Activated T-helper 1 cell treated with anti-CD3 and anti-CD28 coated beads, Interleukin-12 subunit alpha, Interleukin-12 subunit beta, Interleukin-2, Interleukin-4 antibody, amounts not matched to agents 30 ng/mL and 10 ng/mL and 1 ng/mL, durations not matched to agents 14 hours and 24 hours and 36 hours (primary cell): ENCODE data around the gene ZNF597. TPM values are rescaled to one million over a fixed set of nuclear protein-coding genes. Genes with fewer than 3 reads are reported as not detected.

Source experiments
- DNase-seq: peaks from one replicate; pipeline ENCODE4 v3.0.0; 2021; ENCODE audit warnings: low spot score
- H3K27ac Mint-ChIP-seq: one replicate; pipeline ENCODE4 v1.8.0; 2021; ENCODE audit warnings: mild to moderate bottlenecking, mixed read lengths
- H3K27me3 Mint-ChIP-seq: one replicate; pipeline ENCODE4 v1.8.0; 2022; ENCODE audit warnings: mild to moderate bottlenecking, moderate library complexity, mixed read lengths; ENCODE audit not compliant: insufficient read depth
- H3K36me3 Mint-ChIP-seq: one replicate; pipeline ENCODE4 v1.8.0; 2021; ENCODE audit warnings: low read depth, mixed read lengths
- H3K4me1 Mint-ChIP-seq: one replicate; pipeline ENCODE4 v1.8.0; 2021; ENCODE audit warnings: low read depth, mixed read lengths
- H3K4me3 Mint-ChIP-seq: one replicate; pipeline ENCODE4 v1.8.0; 2021; ENCODE audit warnings: mild to moderate bottlenecking, moderate library complexity, mixed read lengths
- H3K9me3 Mint-ChIP-seq: one replicate; pipeline ENCODE4 v1.8.0; 2021; ENCODE audit warnings: mixed read lengths
- intact Hi-C: fragments of 100-400 bp; cut with micrococcal nuclease; formaldehyde crosslinking; loops from one replicate; pipeline ENCODE4 v1.15.1; 2024
- total RNA-seq: library from RNA; stranded (reverse); gene quantifications from 2 replicates; pipeline ENCODE4 v1.2.3, GENCODE V29; 2022

ZNF597 gene, protein sequence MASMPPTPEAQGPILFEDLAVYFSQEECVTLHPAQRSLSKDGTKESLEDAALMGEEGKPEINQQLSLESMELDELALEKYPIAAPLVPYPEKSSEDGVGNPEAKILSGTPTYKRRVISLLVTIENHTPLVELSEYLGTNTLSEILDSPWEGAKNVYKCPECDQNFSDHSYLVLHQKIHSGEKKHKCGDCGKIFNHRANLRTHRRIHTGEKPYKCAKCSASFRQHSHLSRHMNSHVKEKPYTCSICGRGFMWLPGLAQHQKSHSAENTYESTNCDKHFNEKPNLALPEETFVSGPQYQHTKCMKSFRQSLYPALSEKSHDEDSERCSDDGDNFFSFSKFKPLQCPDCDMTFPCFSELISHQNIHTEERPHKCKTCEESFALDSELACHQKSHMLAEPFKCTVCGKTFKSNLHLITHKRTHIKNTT
- total RNA-seq: 2.6 TPM in 2 replicates

DNA sequence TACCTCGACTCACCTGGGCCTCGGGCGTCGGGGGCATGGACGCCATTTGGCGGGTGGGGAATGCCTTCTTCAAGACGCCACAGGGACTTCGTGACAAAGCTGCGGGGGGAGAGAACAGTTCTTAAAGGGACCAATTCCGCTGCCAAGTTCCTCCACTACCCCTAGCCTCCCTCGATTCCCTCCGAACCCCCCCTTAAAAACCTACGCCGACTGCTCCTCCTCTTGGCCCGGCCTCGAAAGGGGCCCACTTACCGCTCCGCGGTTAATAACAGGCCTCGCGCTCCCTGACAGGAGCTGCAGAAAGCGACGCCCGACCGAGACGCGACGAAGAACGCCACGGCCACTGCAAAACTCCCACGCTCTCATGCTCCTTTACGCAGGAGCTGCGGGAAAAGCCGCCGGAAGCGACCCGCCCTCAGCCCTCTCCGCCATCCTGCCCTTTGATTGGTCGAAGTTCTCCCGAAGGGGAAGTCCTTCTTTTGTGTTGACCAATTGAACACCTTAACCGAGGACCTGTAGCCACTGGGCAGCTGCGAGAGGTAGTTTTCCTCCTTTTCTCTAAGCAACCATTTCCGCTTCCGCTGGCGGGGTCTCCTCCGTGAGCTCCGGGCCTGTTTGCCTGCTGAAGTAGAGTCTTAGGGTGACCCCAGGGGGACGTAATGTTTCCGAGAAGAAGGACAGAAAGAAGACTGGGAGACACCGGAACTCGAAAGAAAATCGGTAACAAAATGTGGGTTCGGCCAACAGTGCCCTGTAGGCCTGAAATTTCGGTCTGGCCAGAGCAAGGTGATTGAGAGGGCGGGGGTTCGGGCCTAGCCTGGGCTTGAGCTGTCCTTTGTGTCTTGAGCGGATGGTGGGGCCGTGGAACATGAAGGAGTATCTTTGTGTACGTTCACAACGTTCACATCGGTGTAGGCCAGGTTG lies at the start of gene ZNF597, which contains the start of gene NAA60:
TSS of gene ZNF597 (minus strand) at position 397 of the 924 bp plus-strand sequence. CDS start at position 46, 351 bp downstream.
TSS of gene NAA60 (plus strand) at position 573 of the 924 bp plus-strand sequence. CDS start 32,548 bp downstream, outside the sequence.
- DNase-seq: peak; percentile 79
- Mint-ChIP-seq H3K4me3 (peak within 1 kb of the TSS; percentile 99), H3K4me1 (peaks cover 15% of the 10 kb centered on the region), H3K9me3 (peaks cover 32% of the 10 kb centered on the region), H3K36me3 (peaks cover 36% of the 10 kb centered on the region), H3K27me3 (no peaks in the 10 kb centered on the region), H3K27ac (peak within 1 kb of the TSS; percentile 98)
- intact Hi-C loops: loop anchor here (1.0 to 5.0 kb wide), 6 partner anchors 14 to 208 kb away; partner anchors contain the start of genes TIGD7, ZNF174, ZNF200 and ZNF263

DNA sequence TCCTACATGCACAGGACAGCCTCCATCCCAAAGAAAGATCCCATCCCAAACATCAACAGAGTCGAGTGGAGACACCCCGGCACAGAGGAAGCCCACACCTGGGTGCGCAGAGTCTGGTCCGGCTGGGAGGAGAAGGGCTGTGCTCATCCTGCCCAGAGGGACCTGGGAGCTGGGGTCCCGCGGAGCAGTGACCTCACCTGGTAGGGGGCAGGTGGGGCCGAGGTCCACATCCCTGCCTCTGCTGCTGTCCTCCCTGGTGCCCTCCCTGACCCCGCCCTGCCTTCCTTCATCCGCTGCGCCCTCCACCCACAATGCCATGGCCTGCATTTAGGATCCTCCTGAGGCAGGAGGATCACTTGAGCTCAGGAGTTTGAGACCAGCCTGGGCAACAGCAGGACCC lies 49.1 kb upstream of the ZNF597 start:
- H3K27ac Mint-ChIP-seq: no peak overlapping the region

DNA sequence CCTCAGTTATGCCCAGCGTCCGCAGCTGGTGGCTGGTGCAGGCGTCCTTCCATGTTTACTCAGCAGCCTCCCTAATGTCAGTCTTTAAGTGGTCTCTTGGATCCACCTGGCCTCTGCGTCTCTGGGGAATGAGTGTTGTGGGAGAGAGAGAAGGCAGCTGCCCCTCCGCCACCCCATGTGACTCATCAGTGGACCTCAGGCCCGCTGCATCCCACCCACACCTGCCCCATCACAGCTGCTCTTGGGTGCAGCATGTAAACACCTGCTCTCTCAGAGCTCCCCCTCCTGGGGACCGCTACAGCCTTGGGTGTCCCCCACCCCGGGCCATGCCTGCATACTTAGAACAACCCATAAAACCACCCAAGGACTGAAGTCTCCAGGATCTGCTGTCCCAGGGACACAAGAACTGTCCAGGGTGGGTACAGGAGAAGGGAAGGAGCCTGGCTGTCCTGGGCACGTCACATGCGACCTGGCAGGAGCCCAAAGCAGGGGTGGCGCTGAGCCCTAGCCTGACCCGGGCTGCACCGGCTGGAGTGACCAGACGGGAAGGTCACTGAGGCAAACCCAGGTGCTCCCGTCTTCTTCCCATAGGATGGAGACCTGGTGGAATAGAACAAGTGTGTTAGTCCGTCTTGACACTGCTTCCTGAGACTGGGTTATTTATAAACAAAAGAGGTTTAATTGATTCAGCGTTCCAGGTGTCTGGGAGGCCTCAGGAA lies 47.8 kb upstream of the ZNF597 start:
- Mint-ChIP-seq H3K36me3 (peaks cover 3% of the 10 kb centered on the region), H3K4me1 (no peaks in the 10 kb centered on the region), H3K9me3 (no peaks in the 10 kb centered on the region), H3K27ac (no peak overlapping the region), H3K27me3 (no peaks in the 10 kb centered on the region), H3K4me3 (no peak overlapping the region)
- no peak for DNase-seq
- intact Hi-C loops: no loop called here

More for the DNA sequence above, 49.1 kb upstream of the ZNF597 start:
- Mint-ChIP-seq H3K9me3 (no peaks in the 10 kb centered on the region), H3K36me3 (no peaks in the 10 kb centered on the region), H3K4me3 (no peak overlapping the region), H3K4me1 (no peaks in the 10 kb centered on the region), H3K27me3 (no peaks in the 10 kb centered on the region)
- DNase-seq: no peak
- intact Hi-C loops: no loop called here

DNA sequence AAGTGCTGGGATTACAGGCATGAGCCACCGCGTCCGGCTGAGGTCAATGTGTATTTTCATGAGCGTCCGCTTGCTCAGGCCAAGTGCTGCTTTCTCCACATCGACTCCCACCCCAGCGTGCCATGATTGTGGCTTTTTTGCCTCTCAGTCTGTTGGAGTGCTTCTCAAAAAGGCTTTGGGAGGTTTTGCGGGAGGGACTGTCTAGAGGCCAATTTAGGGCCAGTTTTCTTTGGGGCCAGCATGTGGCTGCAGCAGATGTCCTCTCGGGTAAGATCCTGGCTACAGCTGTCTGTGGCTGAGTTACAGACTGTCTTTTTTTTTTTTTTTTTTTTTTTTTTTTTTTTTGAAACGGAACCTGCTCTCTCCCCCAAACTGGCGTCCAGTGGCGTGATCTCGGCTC lies 45.5 kb upstream of the ZNF597 start:
- intact Hi-C loops: no loop called here
- no peaks in the 10 kb centered on the region for H3K4me1 Mint-ChIP-seq
- no peaks in the 10 kb centered on the region for H3K9me3 Mint-ChIP-seq
- H3K4me3 Mint-ChIP-seq: no peak overlapping the region
- peaks cover 6% of the 10 kb centered on the region for H3K36me3 Mint-ChIP-seq
- H3K27ac Mint-ChIP-seq: no peak overlapping the region
- DNase-seq: no peak
- H3K27me3 Mint-ChIP-seq: no peaks in the 10 kb centered on the region

DNA sequence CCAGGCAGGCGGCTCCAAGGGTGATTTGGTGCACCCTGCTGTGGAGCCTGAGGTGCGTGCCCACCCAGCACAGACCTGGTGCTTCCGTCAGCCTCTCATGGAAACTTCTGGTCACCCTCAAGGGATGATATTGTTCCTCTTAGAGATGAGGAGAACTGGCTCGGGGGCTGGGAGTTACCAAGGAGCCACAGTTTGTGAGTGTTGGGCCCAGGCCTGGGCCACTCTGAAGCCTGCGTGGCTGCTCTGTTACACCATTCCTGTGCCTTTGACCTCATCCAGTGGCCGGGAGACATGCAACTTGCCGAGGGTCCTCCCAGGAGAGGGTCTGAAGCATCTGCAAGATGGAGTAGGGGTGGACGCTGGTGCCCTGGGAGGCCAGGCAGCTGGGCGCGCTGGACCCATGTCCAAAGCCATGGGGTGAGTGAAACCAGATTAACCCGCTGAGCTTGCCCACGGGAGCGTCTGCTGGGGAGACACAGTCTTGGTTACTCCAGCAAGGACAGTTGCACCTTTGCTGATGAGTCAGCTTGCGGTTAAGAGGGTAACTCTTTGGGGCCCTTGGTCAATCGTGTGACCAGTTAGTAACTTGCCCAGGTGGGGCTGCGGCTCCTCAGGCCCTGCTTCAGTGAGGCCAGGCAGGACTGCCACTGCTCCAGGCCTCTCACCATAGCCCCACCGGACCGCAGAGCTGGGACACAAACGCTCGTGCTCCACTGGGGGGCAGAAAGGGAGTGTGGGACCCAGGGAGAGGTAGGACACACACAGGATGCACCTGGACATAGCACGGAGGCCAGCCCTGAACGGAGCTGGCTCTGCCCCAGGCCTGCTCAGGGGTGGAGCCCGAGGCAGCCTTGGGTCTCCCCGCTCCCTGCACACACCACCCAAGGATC lies 44.5 kb upstream of the ZNF597 start:
- no peak for DNase-seq
- peaks cover 16% of the 10 kb centered on the region for H3K36me3 Mint-ChIP-seq
- H3K27ac Mint-ChIP-seq: no peak overlapping the region
- intact Hi-C loops: no loop called here
- no peaks in the 10 kb centered on the region for H3K9me3 Mint-ChIP-seq
- no peak overlapping the region for H3K4me3 Mint-ChIP-seq
- H3K4me1 Mint-ChIP-seq: no peaks in the 10 kb centered on the region
- H3K27me3 Mint-ChIP-seq: no peaks in the 10 kb centered on the region

DNA sequence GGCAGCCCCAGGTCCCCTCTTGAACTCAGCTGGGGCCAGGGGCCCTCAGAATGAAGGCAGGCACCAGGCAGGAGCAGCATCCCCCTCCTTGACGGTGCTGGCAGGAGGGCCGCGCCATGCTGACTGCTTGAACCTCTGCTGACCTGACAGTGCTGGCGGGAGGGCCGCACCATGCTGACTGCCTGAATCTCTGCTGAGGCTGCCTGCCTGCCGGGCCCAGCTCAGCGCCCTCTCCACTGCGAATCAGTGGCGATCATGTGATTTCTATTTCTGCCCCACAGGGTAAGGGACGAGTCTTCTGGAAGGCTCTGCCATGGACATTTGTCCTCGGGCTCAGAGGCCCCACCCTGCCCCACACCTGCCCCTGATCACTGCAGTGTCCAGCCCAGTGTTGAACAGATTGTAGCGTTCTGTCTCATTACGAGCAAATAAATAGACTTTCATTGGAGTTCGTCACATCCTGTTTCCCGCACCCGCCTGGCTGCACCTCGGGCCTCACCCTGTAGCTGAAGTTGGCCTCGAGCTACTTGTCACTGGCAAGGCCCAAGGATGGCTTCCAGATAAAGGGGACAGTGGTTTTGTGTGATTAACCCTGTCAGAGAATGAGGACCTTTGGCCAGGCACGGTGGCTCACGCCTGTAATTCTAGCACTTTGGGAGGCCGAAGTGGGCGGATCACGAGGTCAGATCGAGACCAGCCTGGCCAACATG lies 43.4 kb upstream of the ZNF597 start:
- Mint-ChIP-seq H3K4me1 (no peaks in the 10 kb centered on the region), H3K9me3 (no peaks in the 10 kb centered on the region), H3K4me3 (no peak overlapping the region), H3K27ac (no peak overlapping the region), H3K36me3 (peaks cover 22% of the 10 kb centered on the region), H3K27me3 (no peaks in the 10 kb centered on the region)
- intact Hi-C loops: no loop called here
- DNase-seq: no peak

DNA sequence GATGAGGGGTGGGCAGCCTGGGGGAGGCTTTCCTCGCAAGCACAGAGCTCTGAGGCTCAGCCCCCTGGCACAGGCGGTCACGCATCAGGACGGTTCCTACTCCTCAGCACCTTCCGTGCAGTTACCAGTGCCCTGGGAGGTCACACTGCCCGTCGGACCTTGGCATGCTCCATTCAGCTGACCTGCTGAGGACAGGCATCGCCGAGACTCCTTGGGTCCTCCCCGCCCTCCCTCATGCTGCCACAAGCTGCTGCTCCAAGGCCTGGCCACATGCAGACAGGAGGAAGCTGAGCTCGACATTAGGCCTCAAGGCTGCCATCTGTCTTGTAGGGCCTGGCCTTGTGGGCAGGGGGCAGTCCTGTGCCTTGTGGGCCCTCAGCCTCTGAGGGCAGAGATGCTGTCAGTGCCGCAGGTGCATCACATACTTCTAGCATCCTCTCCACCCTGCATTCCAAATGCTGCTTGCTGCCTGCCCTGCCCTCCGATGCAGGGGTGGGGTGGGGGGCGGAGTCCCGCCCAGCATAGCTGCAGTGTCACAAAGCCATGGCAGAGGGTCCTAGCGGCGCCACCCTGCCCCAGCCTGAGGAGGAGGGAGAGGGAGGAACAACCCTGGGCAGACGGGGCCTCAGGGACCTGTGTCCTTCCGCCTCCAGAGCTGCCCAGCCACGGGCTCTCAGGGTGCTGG lies 42.7 kb upstream of the ZNF597 start:
- Mint-ChIP-seq H3K27me3 (no peaks in the 10 kb centered on the region), H3K4me3 (no peak overlapping the region), H3K27ac (no peak overlapping the region), H3K9me3 (no peaks in the 10 kb centered on the region), H3K36me3 (peaks cover 22% of the 10 kb centered on the region), H3K4me1 (no peaks in the 10 kb centered on the region)
- intact Hi-C loops: no loop called here
- no peak for DNase-seq

DNA sequence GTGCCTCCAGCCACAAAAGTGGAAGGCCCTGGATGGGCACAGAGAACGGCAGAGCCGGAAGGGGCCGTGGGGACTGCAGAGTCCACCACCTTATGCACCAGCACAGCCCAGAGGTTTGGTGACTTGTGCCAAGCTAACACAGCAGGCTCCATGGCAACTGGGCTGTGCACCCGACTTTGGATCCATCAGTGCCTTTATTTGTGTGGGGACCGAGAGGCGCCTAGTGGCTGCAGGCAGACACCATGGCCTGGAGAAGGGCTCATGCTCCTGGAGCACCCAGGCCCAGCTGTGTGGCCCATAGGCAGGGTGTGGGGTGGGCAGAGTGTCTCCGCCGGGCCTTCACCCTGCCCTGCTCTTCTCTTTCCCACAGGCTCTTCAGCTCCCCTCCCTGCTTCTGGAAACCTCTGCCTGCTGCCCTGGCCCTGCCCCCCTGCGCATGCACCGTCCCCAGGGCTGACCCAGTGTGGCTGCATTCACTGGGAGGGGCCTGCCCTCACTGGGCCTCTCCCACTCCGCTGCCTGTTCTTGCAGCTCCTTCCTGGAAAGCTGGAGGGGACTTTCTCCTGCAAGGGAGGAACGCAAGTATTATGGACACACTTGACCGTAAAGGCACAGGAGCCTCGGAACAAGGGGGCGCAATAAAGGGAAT lies 41.9 kb upstream of the ZNF597 start:
- H3K9me3 Mint-ChIP-seq: no peaks in the 10 kb centered on the region
- H3K27ac Mint-ChIP-seq: no peak overlapping the region
- H3K27me3 Mint-ChIP-seq: no peaks in the 10 kb centered on the region
- no peak overlapping the region for H3K4me3 Mint-ChIP-seq
- intact Hi-C loops: no loop called here
- H3K4me1 Mint-ChIP-seq: no peaks in the 10 kb centered on the region
- peaks cover 22% of the 10 kb centered on the region for H3K36me3 Mint-ChIP-seq
- DNase-seq: no peak

DNA sequence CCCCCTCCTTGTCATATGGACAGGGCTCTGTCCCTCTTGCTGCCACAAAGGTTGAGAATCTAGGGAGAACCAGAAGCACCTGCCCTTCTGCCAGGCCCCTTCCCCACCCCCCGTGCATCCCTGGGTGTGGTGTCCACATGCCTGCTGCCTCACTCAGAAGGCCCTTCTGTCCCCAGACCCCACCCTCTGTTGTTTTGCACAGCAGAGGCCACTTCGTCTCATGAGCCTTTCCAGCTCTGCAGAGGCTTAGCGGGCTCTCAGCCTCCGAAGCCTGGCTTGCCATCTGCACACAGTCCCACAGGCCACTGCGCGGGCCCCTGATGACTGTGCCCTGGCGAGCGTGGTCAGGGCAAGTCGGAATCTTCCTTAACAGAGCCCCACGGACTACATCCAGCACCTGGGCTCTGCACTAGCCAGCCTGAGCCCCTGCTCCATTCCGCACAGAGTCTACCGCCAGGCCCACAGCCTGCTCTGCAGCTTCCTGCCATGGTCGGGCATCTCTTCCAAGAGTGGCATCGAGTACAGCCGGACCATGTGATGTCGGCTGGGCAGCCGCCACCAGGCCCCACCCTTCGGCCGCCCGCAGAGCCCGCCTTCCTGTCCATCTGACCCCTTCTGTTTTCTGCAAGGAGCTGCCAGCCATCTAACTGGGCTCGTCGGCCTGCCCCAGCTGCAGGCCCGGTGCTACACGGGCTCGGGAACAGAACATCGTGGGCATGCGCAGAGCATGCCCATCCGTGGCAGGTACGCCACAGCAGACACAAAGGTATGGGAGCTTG lies 41.2 kb upstream of the ZNF597 start:
- no peak for DNase-seq

DNA sequence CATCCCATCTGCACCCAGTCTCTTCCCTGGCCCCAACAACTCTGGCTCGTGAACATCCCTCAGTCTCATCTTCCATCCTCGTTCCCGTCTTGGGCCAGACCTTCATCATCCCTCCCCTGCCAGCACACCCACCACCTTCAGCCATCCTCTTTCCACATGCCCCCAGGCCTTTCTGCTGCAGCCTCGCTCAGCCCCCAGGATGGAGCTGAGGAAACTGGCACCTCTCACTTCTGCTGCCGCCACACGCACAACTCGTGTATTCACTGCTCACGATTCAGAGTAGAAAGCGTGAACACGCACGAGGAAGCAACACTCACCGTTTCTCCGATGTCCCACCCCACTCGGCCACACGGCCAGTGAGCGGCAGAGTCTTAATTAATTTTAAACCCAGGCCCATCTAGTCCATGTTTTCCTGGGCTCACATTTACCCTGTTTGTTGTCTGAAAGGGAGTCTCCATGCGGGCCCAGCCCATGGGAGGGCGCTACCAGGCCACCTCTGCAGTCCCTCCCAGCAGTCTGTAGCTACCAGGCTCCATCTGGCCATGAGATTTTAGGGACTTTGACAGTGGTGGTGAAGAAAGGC lies 39.4 kb upstream of the ZNF597 start:
- peaks cover 22% of the 10 kb centered on the region for H3K36me3 Mint-ChIP-seq
- H3K9me3 Mint-ChIP-seq: no peaks in the 10 kb centered on the region
- no peak overlapping the region for H3K4me3 Mint-ChIP-seq
- intact Hi-C loops: no loop called here
- H3K27me3 Mint-ChIP-seq: no peaks in the 10 kb centered on the region
- H3K27ac Mint-ChIP-seq: no peak overlapping the region
- no peak for DNase-seq
- H3K4me1 Mint-ChIP-seq: peaks cover 12% of the 10 kb centered on the region

More for the DNA sequence above, 41.2 kb upstream of the ZNF597 start:
- H3K27ac Mint-ChIP-seq: no peak overlapping the region
- no peak overlapping the region for H3K4me3 Mint-ChIP-seq
- no peaks in the 10 kb centered on the region for H3K27me3 Mint-ChIP-seq
- peaks cover 22% of the 10 kb centered on the region for H3K36me3 Mint-ChIP-seq
- intact Hi-C loops: no loop called here
- H3K9me3 Mint-ChIP-seq: no peaks in the 10 kb centered on the region
- peaks cover 4% of the 10 kb centered on the region for H3K4me1 Mint-ChIP-seq
